ENCODE data around the gene DHX40. TPM values are rescaled to one million over a fixed set of nuclear protein-coding genes. Genes with fewer than 3 reads are reported as not detected.

Gene DHX40
- polyA plus RNA-seq, 1 of the 3 experiments (the other 2 are of a cell fraction), result 33.8 TPM

DNA sequence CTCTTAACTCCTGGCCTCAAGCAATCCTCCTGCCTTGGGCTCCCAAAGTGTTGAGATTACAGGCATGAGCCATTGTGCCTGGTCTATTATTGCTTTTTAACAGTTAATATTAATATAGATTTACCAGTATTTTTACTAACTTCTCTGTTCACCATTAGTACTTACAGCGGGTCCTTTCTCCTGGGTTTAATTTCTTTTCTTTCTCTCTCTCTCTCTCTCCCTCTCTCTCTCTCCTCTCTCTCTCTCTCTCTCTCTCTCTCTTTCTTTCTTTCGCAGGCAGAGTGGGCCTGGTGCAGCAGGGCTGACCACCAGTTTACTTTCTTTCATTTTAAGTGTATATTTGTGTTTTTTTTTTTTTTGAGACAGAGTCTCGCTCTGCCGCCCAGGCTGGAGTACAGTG, 14.7 kb upstream of the DHX40 start:
- Histone ChIP-seq H3K9me3 (no peaks in the 10 kb centered on the region), H3F3A (replicated peaks; ENCODE audit: insufficient read depth) (peaks cover 11% of the 10 kb centered on the region), H3K4me2 (no peak overlapping the region), H3K27ac (ENCODE audit: low read depth in 2 of 2, low read length in 1 of 2) (no peak overlapping the region), H3K4me1 (ENCODE audit: control insufficient read depth in 1 of 2, insufficient read depth in 2 of 2, low read depth in 1 of 2, low read length in 1 of 2) (peaks cover 9 to 11% of the 10 kb centered on the region in 2 experiments), H4K20me1 (ENCODE audit: insufficient read depth) (no peaks in the 10 kb centered on the region), H3K9ac (no peak overlapping the region), H2AFZ (ENCODE audit: low read depth) (no peak overlapping the region), H3K36me3 (replicated peaks in 1 of 2; ENCODE audit: control insufficient read depth in 1 of 2, insufficient read depth in 2 of 2, low read length in 1 of 2) (no peaks in the 10 kb centered on the region), H3K9me2 (no peaks in the 10 kb centered on the region), H3K27me3 (ENCODE audit: insufficient read depth) (no peaks in the 10 kb centered on the region), H3K4me3 (ENCODE audit: low read depth in 2 of 2, low read length in 1 of 2) (no peak overlapping the region), H3K79me2 (ENCODE audit: insufficient read depth) (no peaks in the 10 kb centered on the region)
- DNase-seq, result no peak
- CTCF ChIA-PET, result interaction anchor here (1.5 to 1.7 kb wide), 2 partner anchors 8 to 29 kb away, joined by 6 to 8 read pairs; no protein-coding TSS in a partner anchor
- POLR2A ChIA-PET, result interaction anchor here (0.8 kb wide), 1 partner anchor 14 kb away, joined by 4 read pairs; the partner anchor contains the start of gene DHX40
- TF ChIP-seq JUND (IDR thresholded peaks at IDR 0.05) (no peak), EP300 (IDR thresholded peaks at IDR 0.05; ENCODE audit: borderline replicate concordance in 1 of 2, low read depth in 1 of 2, low read length in 1 of 2) (no peak), TCF12 (IDR thresholded peaks at IDR 0.05) (no peak), MEF2A (IDR thresholded peaks at IDR 0.05; ENCODE audit: borderline replicate concordance, low read depth) (no peak)
- TF ChIP-seq, protein P1, sequence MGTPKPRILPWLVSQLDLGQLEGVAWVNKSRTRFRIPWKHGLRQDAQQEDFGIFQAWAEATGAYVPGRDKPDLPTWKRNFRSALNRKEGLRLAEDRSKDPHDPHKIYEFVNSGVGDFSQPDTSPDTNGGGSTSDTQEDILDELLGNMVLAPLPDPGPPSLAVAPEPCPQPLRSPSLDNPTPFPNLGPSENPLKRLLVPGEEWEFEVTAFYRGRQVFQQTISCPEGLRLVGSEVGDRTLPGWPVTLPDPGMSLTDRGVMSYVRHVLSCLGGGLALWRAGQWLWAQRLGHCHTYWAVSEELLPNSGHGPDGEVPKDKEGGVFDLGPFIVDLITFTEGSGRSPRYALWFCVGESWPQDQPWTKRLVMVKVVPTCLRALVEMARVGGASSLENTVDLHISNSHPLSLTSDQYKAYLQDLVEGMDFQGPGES (IDR thresholded peaks at IDR 0.05; ENCODE audit: low read depth, low read length), result no peak
- WGBS (ENCODE audit: low lambda C conversion rate), result 98% methylated on average over 4 of the region's 4 CpGs

DNA sequence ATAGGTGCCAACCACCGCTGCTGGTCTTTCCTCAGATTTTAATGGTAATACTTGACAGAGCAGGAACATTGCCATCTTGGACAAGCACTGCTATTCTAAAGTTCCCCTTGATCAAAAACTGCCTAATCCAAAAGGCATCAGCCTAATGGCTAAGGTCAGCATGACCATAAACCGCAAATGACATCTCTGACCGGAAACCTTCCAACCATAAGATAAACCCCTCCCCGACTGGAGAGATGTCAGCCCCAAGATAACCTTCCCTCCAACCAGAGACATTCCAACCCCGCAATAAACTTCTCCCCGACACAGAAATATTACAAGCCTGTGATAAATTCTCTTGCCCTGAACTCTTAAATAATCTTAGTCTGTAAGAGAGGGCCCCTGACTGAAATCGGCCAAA, 7.4 kb upstream of the DHX40 start:
- 83% methylated on average over 7 of the region's 7 CpGs for WGBS (ENCODE audit: low lambda C conversion rate)

DNA sequence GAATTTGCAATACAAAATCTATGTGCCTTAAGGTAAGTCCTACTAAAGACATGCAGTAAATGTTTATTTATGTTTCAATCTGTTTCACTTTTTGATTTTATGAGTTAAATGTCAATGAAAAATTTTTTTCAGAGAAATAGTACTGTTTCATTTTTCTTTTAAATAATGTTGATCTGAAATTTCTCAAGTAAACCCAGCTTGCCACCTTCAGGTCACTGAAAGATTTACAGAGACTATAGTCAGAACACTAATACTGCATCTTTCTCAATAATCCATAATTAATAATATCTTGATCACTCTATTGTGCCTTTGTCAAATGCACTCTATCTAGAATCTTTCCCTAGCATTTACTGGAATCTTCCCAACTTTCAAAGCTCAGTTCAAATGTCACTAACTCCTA, 6.5 kb upstream of the DHX40 start:
- ChIA-PET CTCF (interaction anchor here (0.6 to 5.3 kb wide), 45 partner anchors 9 to 1664 kb away, joined by 3 to 105 read pairs (median 4); no protein-coding TSS in a partner anchor), POLR2A (interaction anchor here (1.5 kb wide), 1 partner anchor 60 kb away, joined by 5 read pairs; the partner anchor contains the start of gene CLTC)
- Histone ChIP-seq H3K36me3 (replicated peaks in 1 of 2; ENCODE audit: control insufficient read depth in 1 of 2, insufficient read depth in 2 of 2, low read length in 1 of 2) (no peaks in the 10 kb centered on the region), H3K27me3 (ENCODE audit: insufficient read depth) (no peaks in the 10 kb centered on the region), H3K4me2 (no peak overlapping the region), H3K79me2 (ENCODE audit: insufficient read depth) (no peaks in the 10 kb centered on the region), H3F3A (replicated peaks; ENCODE audit: insufficient read depth) (no peaks in the 10 kb centered on the region), H3K4me1 (ENCODE audit: control insufficient read depth in 1 of 2, insufficient read depth in 2 of 2, low read depth in 1 of 2, low read length in 1 of 2) (no peaks in the 10 kb centered on the region), H3K9me2 (no peaks in the 10 kb centered on the region), H3K9ac (no peak overlapping the region), H3K9me3 (no peaks in the 10 kb centered on the region), H2AFZ (ENCODE audit: low read depth) (no peak overlapping the region), H3K27ac (ENCODE audit: low read depth in 2 of 2, low read length in 1 of 2) (no peak overlapping the region), H3K4me3 (ENCODE audit: low read depth in 2 of 2, low read length in 1 of 2) (no peak overlapping the region), H4K20me1 (ENCODE audit: insufficient read depth) (no peaks in the 10 kb centered on the region)
- TF ChIP-seq RAD21 (IDR thresholded peaks at IDR 0.05; ENCODE audit: low read length), result peak; percentile 86
- TF ChIP-seq, protein P2, sequence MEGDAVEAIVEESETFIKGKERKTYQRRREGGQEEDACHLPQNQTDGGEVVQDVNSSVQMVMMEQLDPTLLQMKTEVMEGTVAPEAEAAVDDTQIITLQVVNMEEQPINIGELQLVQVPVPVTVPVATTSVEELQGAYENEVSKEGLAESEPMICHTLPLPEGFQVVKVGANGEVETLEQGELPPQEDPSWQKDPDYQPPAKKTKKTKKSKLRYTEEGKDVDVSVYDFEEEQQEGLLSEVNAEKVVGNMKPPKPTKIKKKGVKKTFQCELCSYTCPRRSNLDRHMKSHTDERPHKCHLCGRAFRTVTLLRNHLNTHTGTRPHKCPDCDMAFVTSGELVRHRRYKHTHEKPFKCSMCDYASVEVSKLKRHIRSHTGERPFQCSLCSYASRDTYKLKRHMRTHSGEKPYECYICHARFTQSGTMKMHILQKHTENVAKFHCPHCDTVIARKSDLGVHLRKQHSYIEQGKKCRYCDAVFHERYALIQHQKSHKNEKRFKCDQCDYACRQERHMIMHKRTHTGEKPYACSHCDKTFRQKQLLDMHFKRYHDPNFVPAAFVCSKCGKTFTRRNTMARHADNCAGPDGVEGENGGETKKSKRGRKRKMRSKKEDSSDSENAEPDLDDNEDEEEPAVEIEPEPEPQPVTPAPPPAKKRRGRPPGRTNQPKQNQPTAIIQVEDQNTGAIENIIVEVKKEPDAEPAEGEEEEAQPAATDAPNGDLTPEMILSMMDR (IDR thresholded peaks at IDR 0.05), result peak; percentile 69
- TF ChIP-seq FOXJ3 (CRISPR knock-in tag; IDR thresholded peaks at IDR 0.05), result no peak
- no peak for TF ChIP-seq RFX5 (IDR thresholded peaks at IDR 0.05; ENCODE audit: low read length)
- TF ChIP-seq SMC3 (IDR thresholded peaks at IDR 0.05; ENCODE audit: low read depth, low read length), result peak; percentile 62; the same call in 1 of the 2 replicates
- DNase-seq, result peak; percentile 42

More for the DNA sequence above, 7.4 kb upstream of the DHX40 start:
- no peaks in the 10 kb centered on the region for H3K36me3 ChIP-seq (replicated peaks in 1 of 2; ENCODE audit: control insufficient read depth in 1 of 2, insufficient read depth in 2 of 2, low read length in 1 of 2)
- H2AFZ ChIP-seq (ENCODE audit: low read depth), result no peak overlapping the region
- no peak overlapping the region for H3K4me2 ChIP-seq
- no peaks in the 10 kb centered on the region for H3K4me1 ChIP-seq (ENCODE audit: control insufficient read depth in 1 of 2, insufficient read depth in 2 of 2, low read depth in 1 of 2, low read length in 1 of 2)
- H3F3A ChIP-seq (replicated peaks; ENCODE audit: insufficient read depth), result no peaks in the 10 kb centered on the region
- no peak overlapping the region for H3K4me3 ChIP-seq (ENCODE audit: low read depth in 2 of 2, low read length in 1 of 2)
- H3K27me3 ChIP-seq (ENCODE audit: insufficient read depth), result no peaks in the 10 kb centered on the region
- POLR2A ChIA-PET, result no interaction called here
- no peak for TF ChIP-seq NRF1 (IDR thresholded peaks at IDR 0.05; ENCODE audit: low read depth, low read length)
- H3K9me2 ChIP-seq, result no peaks in the 10 kb centered on the region
- H3K9ac ChIP-seq, result no peak overlapping the region
- CTCF ChIA-PET, result interaction anchor here (0.7 to 5.3 kb wide), 25 partner anchors 8 to 1663 kb away, joined by 3 to 105 read pairs (median 7); no protein-coding TSS in a partner anchor
- H4K20me1 ChIP-seq (ENCODE audit: insufficient read depth), result no peaks in the 10 kb centered on the region
- DNase-seq, result no peak
- H3K27ac ChIP-seq (ENCODE audit: low read depth in 2 of 2, low read length in 1 of 2), result no peak overlapping the region
- H3K79me2 ChIP-seq (ENCODE audit: insufficient read depth), result no peaks in the 10 kb centered on the region
- H3K9me3 ChIP-seq, result no peaks in the 10 kb centered on the region

Measured in SK-N-SH (cell line).